Measurements from ENCODE around the gene SMIM21. TPM values are rescaled to one million over a fixed set of nuclear protein-coding genes. Genes with fewer than 3 reads are reported as not detected.

The SMIM21 gene
- total RNA-seq = not detected in 3 replicates

DNA sequence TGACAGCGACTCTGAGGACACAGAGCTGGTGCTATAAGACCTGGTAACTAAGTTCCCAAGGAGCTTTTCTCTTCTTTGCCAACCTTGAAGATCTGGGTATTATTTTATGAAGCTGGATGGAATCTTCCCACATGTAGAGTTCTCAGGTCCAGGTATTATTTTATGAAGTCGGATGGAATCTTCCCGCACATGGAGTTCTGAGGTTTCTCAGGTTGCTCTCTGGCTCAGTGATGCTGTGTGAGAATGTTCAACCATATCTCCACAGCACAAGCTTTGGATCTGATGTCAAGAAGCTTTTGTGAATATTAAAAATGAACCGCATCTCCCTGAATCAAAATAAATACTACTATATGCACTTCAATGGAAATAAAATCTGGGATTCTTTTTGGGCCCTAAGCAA is at the start of gene SMIM21:
Gene SMIM21, minus strand, starts transcription at position 101 of the 400 bp plus-strand sequence. CDS start 140 bp downstream, outside the sequence.
- DNase-seq (ENCODE audit: low spot score in 2 of 2, unreplicated experiment in 2 of 2) = no peak
- Mint-ChIP-seq H3K4me3 (no peak within 1 kb of the TSS), H3K4me1 (peaks cover 7% of the 10 kb centered on the region), H3K9me3 (peaks cover under 1% of the 10 kb centered on the region), H3K27me3 (ENCODE audit: low read depth) (peaks cover 12% of the 10 kb centered on the region), H3K36me3 (no peaks in the 10 kb centered on the region), H3K27ac (no peak within 1 kb of the TSS)
- TF ChIP-seq, protein P1, sequence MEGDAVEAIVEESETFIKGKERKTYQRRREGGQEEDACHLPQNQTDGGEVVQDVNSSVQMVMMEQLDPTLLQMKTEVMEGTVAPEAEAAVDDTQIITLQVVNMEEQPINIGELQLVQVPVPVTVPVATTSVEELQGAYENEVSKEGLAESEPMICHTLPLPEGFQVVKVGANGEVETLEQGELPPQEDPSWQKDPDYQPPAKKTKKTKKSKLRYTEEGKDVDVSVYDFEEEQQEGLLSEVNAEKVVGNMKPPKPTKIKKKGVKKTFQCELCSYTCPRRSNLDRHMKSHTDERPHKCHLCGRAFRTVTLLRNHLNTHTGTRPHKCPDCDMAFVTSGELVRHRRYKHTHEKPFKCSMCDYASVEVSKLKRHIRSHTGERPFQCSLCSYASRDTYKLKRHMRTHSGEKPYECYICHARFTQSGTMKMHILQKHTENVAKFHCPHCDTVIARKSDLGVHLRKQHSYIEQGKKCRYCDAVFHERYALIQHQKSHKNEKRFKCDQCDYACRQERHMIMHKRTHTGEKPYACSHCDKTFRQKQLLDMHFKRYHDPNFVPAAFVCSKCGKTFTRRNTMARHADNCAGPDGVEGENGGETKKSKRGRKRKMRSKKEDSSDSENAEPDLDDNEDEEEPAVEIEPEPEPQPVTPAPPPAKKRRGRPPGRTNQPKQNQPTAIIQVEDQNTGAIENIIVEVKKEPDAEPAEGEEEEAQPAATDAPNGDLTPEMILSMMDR (IDR thresholded peaks at IDR 0.05; ENCODE audit: unreplicated experiment) = no peak

DNA sequence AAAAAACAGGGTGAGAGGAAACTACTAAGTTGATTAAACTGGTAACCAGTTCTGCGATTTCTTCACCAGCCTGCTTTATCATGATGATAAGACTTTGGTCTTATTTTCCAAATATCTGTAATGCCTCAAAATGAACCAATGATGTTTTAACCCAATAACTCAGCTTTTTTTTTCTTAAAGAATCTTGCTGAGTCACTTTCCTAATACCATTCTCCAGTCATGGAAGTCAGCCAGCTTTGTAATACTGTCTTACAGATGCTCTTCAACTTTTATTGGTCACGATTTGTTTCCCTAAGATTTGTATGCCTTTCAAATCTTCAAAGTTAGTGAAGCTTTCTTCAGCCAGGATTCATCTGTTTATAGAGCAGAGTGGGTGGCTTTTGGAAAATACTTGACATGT is 47.7 kb upstream of the SMIM21 start:
- TF ChIP-seq, protein P1 (IDR thresholded peaks at IDR 0.05; ENCODE audit: unreplicated experiment) = no peak
- H3K9me3 Mint-ChIP-seq = peaks cover 1% of the 10 kb centered on the region
- H3K27me3 Mint-ChIP-seq (ENCODE audit: low read depth) = no peaks in the 10 kb centered on the region
- peaks cover 30% of the 10 kb centered on the region for H3K4me1 Mint-ChIP-seq
- peak overlapping the region; percentile 36 for H3K27ac Mint-ChIP-seq
- peaks cover under 1% of the 10 kb centered on the region for H3K36me3 Mint-ChIP-seq
- H3K4me3 Mint-ChIP-seq = no peak overlapping the region
- no peak for DNase-seq (ENCODE audit: low spot score in 2 of 2, unreplicated experiment in 2 of 2)

DNA sequence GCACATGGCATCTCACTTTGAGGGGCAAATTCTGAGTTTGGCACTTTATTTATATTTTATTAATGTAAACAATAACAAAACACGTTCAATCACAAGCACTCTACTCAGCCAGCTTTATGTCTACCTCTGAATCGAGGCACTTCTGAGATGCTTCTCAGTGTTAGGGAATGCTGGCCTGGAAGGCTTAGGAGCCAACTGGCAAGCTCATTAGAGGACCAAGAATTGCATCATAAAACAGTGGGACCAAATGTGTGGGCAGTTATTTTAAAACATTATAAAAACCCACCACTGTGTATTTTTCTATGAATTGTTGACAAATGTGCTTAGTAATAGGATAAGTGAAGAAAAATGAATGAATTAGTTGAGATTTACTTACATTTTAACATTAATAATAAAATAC is 46.8 kb upstream of the SMIM21 start:
- peaks cover 2% of the 10 kb centered on the region for H3K36me3 Mint-ChIP-seq
- H3K4me3 Mint-ChIP-seq = no peak overlapping the region
- H3K27me3 Mint-ChIP-seq (ENCODE audit: low read depth) = no peaks in the 10 kb centered on the region
- H3K27ac Mint-ChIP-seq = no peak overlapping the region
- no peak for DNase-seq (ENCODE audit: low spot score in 2 of 2, unreplicated experiment in 2 of 2)
- H3K4me1 Mint-ChIP-seq = peaks cover 28% of the 10 kb centered on the region
- TF ChIP-seq, protein P1 (IDR thresholded peaks at IDR 0.05; ENCODE audit: unreplicated experiment) = no peak
- no peaks in the 10 kb centered on the region for H3K9me3 Mint-ChIP-seq

DNA sequence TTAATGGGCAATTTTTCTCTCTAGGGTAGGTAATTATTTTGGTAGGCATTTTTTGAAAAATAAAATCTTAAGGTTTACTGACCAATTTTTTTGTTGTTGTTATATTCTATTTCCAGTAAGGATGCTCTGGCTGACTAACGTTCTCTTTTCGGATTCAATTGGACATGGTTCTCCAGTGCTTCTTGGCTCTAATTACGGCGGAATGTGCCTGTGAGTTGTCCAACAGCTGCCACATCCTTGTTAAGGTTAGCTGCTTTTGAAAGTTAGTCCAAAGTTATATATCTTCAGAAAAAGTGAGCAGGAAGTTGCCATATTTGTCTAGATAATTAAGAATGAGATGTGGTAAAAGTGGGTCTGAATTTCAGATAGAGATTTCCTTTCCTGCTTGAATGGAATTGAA is 45.8 kb upstream of the SMIM21 start:
- DNase-seq (ENCODE audit: low spot score in 2 of 2, unreplicated experiment in 2 of 2) = no peak
- peaks cover 23% of the 10 kb centered on the region for H3K4me1 Mint-ChIP-seq

DNA sequence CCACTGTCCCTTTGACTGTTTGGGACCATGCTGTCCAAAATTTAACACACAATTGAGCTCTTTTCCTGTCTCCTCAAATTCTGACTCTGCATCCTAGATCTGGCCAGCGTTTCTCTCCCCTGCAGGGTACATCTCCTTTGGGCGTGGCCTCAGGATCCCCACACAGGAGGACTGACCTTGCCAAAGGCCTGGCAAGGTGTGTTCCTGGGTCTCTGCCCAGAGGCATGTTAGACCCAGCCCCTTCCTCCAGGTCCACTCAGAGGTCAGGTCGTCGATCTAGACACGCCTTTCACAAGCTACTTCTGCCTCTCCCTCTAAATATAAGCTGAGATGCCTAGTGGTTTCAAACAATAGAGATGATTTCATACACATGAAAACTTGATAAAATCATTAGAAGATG is 45.4 kb upstream of the SMIM21 start:
- Mint-ChIP-seq H3K9me3 (no peaks in the 10 kb centered on the region), H3K27me3 (ENCODE audit: low read depth) (no peaks in the 10 kb centered on the region), H3K4me3 (no peak overlapping the region), H3K36me3 (peaks cover 2% of the 10 kb centered on the region), H3K4me1 (peaks cover 23% of the 10 kb centered on the region), H3K27ac (no peak overlapping the region)
- no peak for DNase-seq (ENCODE audit: low spot score in 2 of 2, unreplicated experiment in 2 of 2)
- TF ChIP-seq, protein P1 (IDR thresholded peaks at IDR 0.05; ENCODE audit: unreplicated experiment) = no peak

More for the DNA sequence above, 45.8 kb upstream of the SMIM21 start:
- TF ChIP-seq, protein P1 (IDR thresholded peaks at IDR 0.05; ENCODE audit: unreplicated experiment) = no peak
- Mint-ChIP-seq H3K36me3 (peaks cover 2% of the 10 kb centered on the region), H3K27me3 (ENCODE audit: low read depth) (no peaks in the 10 kb centered on the region), H3K27ac (no peak overlapping the region), H3K4me3 (no peak overlapping the region), H3K9me3 (no peaks in the 10 kb centered on the region)

DNA sequence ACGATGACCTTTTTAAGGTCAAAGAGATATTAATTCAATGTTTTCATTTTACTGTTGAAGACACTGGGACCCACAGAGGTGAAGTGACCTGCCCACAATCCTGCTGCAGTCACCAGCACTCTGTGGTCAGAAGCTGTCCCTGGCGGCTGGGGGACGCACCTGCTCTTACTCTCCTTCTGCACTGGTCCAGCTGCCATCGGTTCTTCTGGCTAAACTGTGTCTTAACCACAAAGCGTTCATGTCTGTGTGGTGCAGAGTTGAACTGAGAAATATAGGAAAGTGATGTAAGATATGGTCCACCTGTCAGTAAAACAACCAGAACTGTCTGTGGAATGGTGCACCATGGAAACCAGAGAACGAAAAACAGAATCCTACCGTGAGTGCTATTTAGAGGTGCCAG is 44.9 kb upstream of the SMIM21 start:
- DNase-seq (ENCODE audit: low spot score in 2 of 2, unreplicated experiment in 2 of 2) = no peak
- no peaks in the 10 kb centered on the region for H3K27me3 Mint-ChIP-seq (ENCODE audit: low read depth)
- H3K36me3 Mint-ChIP-seq = peaks cover 2% of the 10 kb centered on the region
- no peak overlapping the region for H3K27ac Mint-ChIP-seq
- H3K9me3 Mint-ChIP-seq = no peaks in the 10 kb centered on the region
- no peak overlapping the region for H3K4me3 Mint-ChIP-seq
- TF ChIP-seq, protein P1 (IDR thresholded peaks at IDR 0.05; ENCODE audit: unreplicated experiment) = no peak
- peaks cover 26% of the 10 kb centered on the region for H3K4me1 Mint-ChIP-seq
